Endothelial cell (in vitro differentiated cells): Measurements from ENCODE around the gene LGALS3. TPM values are rescaled to one million over a fixed set of nuclear protein-coding genes. Genes with fewer than 3 reads are reported as not detected.
A peak's percentile ranks its signal among the peaks of the same experiment; 100 is the strongest.

Experiments used
- DNase-seq: peaks from one replicate; pipeline ENCODE4 v3.0.0; 2021; ENCODE audit warnings: low spot score
- H3K27ac Mint-ChIP-seq: one replicate; pipeline ENCODE4 v1.8.0; 2021; ENCODE audit warnings: mixed read lengths, inconsistent platforms; ENCODE audit not compliant: unreplicated experiment
- H3K27me3 Mint-ChIP-seq: one replicate; pipeline ENCODE4 v1.8.0; 2021; ENCODE audit warnings: mild to moderate bottlenecking, moderate library complexity, mixed read lengths, inconsistent platforms; ENCODE audit not compliant: unreplicated experiment
- H3K36me3 Mint-ChIP-seq: one replicate; pipeline ENCODE4 v1.8.0; 2021; ENCODE audit warnings: mild to moderate bottlenecking, low read depth, mixed read lengths, inconsistent platforms; ENCODE audit not compliant: unreplicated experiment
- H3K4me1 Mint-ChIP-seq: one replicate; pipeline ENCODE4 v1.8.0; 2021; ENCODE audit warnings: mild to moderate bottlenecking, mixed read lengths, inconsistent platforms; ENCODE audit not compliant: unreplicated experiment
- H3K4me3 Mint-ChIP-seq: one replicate; pipeline ENCODE4 v1.8.0; 2021; ENCODE audit warnings: mild to moderate bottlenecking, mixed read lengths, inconsistent platforms; ENCODE audit not compliant: unreplicated experiment
- H3K9me3 Mint-ChIP-seq: one replicate; pipeline ENCODE4 v1.8.0; 2021; ENCODE audit warnings: mixed read lengths, inconsistent platforms; ENCODE audit not compliant: unreplicated experiment
- CTCF ChIP-seq: fragments of 200-600 bp; sonication (generic); IDR thresholded peaks from one replicate; pipeline ENCODE4 v1.5.0; 2021; ENCODE audit warnings: antibody characterized with exemption; ENCODE audit not compliant: unreplicated experiment
- total RNA-seq: library from RNA; stranded (reverse); fragmentation: NEBNext Ultra II Directional; extraction: Animal tissue kit (Norgen Biotek cat#: 25700); gene quantifications from one replicate; pipeline ENCODE4 v1.2.1, GENCODE V29; 2021; ENCODE audit not compliant: unreplicated experiment

Gene LGALS3
- total RNA-seq, 1 donor from 2014 or later = 4.1 TPM

- no peak for DNase-seq
- H3K27me3 Mint-ChIP-seq = no peaks in the 10 kb centered on the region
- H3K4me1 Mint-ChIP-seq = peaks cover 9% of the 10 kb centered on the region
- no peak for TF ChIP-seq CTCF
- peak overlapping the region; percentile 12 for H3K4me3 Mint-ChIP-seq
- no peaks in the 10 kb centered on the region for H3K36me3 Mint-ChIP-seq
- no peaks in the 10 kb centered on the region for H3K9me3 Mint-ChIP-seq
- H3K27ac Mint-ChIP-seq = no peak overlapping the region
Observed at GRCh38 chr14:55180434-55180833, 51.4 kb downstream of the LGALS3 start.

- DNase-seq = no peak
- Mint-ChIP-seq H3K27ac (no peak overlapping the region), H3K27me3 (no peaks in the 10 kb centered on the region), H3K4me1 (peaks cover 21% of the 10 kb centered on the region), H3K9me3 (no peaks in the 10 kb centered on the region), H3K4me3 (no peak overlapping the region), H3K36me3 (no peaks in the 10 kb centered on the region)
- no peak for TF ChIP-seq CTCF
Observed at GRCh38 chr14:55188686-55189295, 59.7 kb downstream of the LGALS3 start.

- Mint-ChIP-seq H3K9me3 (no peaks in the 10 kb centered on the region), H3K27ac (peak overlapping the region; percentile 88), H3K4me3 (peak overlapping the region; percentile 99), H3K36me3 (no peaks in the 10 kb centered on the region), H3K27me3 (no peaks in the 10 kb centered on the region), H3K4me1 (peaks cover 21% of the 10 kb centered on the region)
- TF ChIP-seq CTCF = no peak
- DNase-seq = no peak
Observed at GRCh38 chr14:55190906-55191202, 61.8 kb downstream of the LGALS3 start.

GRCh38 chr14:55191203-55192053 lies 62.4 kb downstream of the LGALS3 start, which contains the start of gene DLGAP5:
Gene DLGAP5, minus strand, starts transcription at chr14:55191585. Its CDS starts 2,406 bp downstream, at chr14:55189179.
- H3K9me3 Mint-ChIP-seq = no peaks in the 10 kb centered on the region
- H3K36me3 Mint-ChIP-seq = no peaks in the 10 kb centered on the region
- peak within 1 kb of the TSS; percentile 99 for H3K4me3 Mint-ChIP-seq
- no peaks in the 10 kb centered on the region for H3K27me3 Mint-ChIP-seq
- peak; percentile 87 for DNase-seq
- TF ChIP-seq CTCF = no peak
- H3K4me1 Mint-ChIP-seq = peaks cover 21% of the 10 kb centered on the region
- peak within 1 kb of the TSS; percentile 88 for H3K27ac Mint-ChIP-seq

GRCh38 chr14:55192054-55192621 lies 63.1 kb downstream of the LGALS3 start:
- no peaks in the 10 kb centered on the region for H3K9me3 Mint-ChIP-seq
- H3K27me3 Mint-ChIP-seq = no peaks in the 10 kb centered on the region
- peaks cover 21% of the 10 kb centered on the region for H3K4me1 Mint-ChIP-seq
- TF ChIP-seq CTCF = no peak
- H3K4me3 Mint-ChIP-seq = no peak overlapping the region
- DNase-seq = no peak
- no peaks in the 10 kb centered on the region for H3K36me3 Mint-ChIP-seq
- H3K27ac Mint-ChIP-seq = no peak overlapping the region
